Stimulated activated CD4-positive, alpha-beta T cell treated with anti-CD3 and anti-CD28 coated beads, Interleukin-1b, Interleukin-23, amount 100 ng/mL, for 4 hours (primary cell): ENCODE data around the gene FGD2.
"Not testable (repeated sequence)": the region's sequence is repeated elsewhere in the genome, so short reads cannot be mapped to it uniquely, and the experiment has no call there.

Experiments used
- DNase-seq, 2 donors: peaks; one replicate each; pipeline ENCODE4 v3.0.0-alpha.2; 2020; ENCODE audit warnings: low read depth in 2 of 2

FGD2 gene

DNA sequence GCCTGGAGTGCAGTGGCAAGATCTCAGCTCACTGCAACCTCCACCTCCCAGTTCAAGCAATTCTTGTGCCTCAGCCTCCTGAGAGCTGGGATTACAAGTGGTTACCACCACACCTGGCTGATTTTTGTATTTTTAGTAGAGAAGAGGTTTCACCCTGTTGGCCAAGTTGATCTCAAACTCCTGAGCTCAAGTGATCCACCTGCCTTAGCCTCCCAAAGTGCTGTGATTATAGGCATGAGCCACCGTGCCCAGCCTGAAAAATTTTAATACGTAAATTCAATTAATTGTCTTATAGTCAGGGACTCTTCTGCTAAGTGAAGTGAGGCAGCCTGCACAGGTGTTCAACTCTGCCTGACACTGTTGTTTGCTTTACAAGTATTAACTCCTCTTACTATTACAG, 15.1 kb upstream of the FGD2 start:
- DNase-seq = not testable (repeated sequence)

DNA sequence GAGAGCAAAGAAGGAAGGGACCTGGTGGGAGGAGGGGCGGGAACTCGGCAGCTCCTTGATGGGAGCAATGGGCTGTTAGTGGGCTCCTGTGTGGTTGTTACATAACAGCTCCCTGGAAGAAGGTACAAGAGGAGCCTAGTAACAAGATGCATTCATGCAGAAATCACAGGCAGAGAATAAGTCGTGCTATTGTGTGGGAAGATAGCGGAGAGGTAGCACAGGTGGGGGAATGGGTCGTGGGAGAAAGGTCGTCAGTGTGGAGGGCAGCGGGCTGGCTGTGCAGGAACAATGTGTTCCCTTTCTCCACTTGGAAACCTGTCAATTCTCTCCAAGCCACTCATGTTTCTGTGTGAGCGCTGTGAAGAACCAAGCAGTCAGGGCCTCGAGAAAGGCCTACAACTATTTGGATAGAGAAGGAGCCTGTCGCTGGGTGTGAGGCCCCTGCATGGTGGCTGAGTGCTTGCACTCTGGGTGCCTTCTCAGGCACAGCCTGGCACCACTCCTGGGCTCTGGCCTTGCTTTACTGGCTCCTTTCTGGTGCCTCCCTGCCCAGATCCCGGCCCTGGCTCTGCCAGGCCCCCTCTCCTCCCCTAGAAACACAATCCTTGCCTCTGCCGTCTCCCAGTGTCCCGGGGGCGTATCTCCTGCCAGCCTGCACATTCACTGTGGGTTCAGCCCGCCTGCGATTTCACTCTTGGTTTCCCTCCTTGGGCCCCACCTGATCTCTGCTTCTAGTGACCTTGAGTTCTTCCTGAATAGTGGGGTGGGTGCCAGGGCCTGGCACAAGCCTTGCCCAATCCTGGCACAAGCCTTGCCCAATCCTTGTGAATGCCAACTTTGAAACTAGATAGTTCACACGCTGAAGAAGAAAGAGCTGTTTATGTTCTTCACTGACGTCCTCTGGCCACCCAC, 7.4 kb upstream of the FGD2 start:
- DNase-seq = no peak

DNA sequence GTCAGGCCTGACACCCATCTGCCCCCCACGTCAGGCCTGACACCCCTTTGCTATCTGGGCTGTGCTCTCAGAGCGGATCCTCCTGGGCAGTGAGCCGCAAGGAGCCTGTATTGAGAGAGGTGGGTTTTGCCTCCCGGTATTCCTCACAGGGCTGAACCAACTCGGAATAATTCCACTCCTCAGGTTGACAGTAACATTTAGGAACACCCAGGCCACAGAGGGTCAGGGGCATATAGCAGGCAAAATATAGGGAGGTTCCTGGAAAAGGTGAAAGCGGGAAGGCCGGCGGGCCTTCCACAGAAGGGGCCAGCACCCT, 6.8 kb upstream of the FGD2 start:
- DNase-seq = no peak

DNA sequence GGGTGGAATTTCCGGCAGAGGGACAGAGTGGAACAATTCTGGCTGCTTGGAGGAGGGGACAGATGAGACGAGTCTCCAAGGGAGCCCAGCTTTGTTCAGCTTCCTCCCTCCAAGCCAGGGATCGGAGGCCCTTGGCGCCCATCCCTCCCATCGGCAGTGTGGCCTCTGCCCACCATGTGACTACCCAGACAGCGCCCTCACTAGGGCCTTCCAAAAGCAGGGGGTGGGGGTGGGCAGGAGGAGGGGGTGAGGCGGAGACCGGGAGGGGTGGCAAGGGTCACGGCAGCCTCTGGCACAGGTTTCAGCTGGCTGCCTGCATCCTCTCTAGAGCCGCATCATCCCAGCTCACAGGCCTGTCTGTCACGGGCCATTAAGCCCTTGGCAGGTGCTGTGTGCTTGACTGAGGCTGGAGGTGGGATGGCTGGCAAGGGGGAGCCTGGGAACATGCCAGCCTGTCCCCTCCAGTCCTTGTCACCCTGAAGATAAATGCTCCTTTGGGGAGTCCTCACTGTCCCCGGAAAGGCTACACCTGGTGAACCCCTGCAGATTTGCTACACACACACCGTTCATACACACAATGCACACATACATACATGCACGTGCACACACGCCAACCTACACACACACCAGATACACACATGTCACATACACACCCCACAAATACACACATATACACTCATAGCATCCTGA, 6.2 kb upstream of the FGD2 start:
- no peak for DNase-seq

DNA sequence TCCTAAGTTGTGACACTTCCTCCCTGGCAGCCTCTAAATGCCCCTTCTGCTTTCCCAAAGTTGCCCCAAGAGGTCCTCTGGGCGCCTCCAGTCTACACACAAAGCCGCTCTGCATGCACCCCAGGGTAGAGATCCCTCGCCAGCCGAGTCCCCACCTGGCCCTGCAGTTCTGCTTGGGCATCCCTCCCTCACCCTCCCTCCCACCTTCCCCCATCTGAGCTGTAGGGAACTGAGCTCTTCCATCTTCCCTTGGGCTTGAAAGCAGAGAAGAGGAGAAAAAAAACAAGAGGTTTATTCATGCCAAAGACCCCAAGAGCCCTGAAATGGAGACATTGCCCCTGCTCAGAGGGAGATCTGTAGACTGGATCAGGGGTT, 5.7 kb upstream of the FGD2 start:
- DNase-seq = no peak

DNA sequence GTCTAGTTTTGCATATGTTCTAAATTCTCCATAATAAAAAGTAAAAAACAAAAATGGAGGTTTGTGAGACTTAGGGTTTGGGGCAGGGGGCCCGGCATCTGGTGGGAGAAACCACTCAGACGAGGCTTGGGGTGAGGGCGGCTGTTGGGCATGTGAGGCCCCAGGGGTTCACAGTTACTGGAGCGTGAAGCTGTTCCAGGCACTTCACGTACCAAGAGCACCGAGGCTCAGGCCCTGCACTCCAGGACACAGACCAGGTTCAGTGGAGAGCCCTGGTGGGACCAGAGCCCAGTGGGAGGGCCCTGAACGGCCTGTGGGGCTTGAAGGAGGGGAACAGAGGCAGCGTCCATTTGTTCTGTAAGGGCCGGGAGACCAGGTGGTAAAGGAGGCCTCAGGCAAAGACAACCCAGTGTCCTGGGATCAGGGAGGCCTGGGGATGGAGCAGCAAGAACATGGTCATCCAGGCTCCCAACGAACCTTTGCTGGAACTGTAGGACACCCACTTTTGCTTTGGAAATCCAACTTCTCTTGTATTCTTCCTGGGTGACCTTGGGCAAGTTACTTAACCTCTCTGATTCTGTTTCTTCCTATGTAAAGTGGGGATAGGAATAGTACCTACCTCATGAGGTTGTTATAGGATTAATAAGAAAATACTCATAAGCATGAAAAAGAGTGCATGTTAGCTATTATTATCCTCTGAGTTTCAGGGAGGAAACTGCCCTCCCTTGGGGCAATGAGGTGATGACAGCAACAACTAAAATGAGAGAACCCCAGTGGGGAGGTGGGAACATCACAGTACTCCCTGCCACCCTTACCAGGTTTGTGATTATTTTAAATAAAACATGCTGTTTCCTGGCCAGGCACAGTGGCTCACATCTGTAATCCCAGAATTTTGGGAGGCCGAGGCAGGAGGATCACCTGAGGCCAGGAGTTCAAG, 1.1 kb upstream of the FGD2 start:
- DNase-seq = no peak

DNA sequence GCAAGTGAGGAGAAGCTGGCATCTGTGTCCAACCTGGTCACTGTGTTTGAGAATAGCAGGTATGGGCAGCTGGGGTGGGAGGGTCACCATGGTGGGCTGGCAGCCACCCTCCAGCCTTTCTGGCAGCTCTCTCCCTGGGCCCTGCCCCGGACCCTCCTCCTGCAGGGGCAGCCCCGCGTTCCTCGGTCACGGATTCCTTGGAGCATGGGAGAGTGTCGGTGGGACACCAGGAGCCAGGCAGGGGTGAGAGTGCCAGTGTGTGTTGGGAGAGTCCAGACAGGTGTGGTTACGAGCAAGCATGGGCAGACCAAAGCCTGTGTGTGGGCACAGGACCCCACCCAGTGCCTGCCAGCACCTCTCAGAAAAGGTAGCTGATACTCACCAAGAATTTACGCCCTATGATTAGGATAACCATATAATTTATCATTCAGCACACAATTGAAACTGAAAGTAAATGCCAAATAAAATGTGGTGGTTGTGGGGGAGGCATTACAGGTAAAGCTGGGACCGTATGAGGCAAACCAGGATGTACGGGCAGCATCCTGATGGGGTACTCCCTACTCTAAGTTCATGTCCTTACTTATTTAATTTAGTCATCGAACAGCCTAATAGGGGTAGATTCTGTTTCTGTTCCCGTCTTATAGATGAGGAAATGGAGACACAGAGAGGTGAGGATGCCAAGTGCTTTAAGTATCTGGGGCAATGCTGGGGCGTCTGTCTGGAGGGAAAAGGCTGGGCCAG, 542 bp downstream of the FGD2 start:
- DNase-seq = no peak

DNA sequence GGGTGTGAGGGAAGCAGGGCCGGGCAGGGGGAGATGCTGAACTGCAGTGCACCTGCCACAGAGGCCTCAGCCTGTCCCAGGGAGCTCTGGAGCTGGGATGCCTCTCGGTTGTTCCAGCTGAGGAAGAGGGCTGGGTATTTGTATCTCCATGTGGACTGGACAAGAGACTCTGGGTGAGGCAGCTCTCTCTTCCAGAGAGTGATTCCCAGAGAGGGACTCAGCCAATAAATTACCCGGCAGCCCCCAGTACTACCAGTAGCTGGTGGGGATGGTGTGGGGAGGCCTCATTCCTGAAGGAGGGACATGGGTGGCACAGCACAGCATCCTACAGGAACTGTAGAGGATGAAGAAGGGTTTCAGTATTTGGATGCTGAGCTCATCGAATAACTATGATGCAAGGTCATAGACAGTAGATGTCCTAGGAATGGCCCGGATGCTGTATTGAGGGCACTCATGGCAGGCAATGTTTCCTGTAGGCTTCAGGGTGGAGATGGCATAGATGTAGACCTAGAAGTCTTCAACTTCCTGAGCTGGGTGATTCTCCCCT, 1.4 kb downstream of the FGD2 start:
- no peak for DNase-seq

DNA sequence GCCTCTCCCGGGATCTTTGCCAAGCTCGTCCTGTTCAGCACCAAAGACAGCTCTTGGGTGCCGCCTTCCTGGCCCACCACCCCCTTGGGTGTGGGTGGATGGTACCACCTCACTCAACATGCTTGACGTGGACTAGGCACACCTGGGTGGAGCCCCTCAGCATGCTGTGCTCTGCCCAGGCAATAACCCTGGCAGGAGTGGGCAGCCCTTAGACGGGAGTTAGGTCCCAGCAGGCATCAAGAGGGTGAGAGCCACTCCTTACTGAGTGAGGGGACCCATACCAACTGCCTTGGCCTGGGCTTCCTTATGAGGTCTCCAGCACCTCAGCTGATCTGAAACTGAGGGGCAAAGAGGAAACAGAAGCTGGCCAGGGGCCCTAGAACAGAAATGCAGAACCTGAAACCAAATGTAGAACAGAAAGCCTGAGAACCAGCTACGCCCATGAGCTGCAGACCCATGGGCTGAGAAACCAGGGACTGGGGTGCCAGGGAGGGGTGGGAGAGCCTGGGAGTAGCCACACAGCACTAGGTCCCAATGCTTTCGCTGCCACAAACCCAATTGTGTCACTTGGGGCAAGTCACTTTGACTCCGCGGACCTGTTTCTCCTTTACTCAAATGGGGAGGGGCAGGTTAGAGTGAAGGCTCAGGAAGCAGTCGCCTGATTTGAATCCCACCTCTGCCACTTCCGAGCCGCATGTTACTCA, 2.0 kb downstream of the FGD2 start:
- no peak for DNase-seq

DNA sequence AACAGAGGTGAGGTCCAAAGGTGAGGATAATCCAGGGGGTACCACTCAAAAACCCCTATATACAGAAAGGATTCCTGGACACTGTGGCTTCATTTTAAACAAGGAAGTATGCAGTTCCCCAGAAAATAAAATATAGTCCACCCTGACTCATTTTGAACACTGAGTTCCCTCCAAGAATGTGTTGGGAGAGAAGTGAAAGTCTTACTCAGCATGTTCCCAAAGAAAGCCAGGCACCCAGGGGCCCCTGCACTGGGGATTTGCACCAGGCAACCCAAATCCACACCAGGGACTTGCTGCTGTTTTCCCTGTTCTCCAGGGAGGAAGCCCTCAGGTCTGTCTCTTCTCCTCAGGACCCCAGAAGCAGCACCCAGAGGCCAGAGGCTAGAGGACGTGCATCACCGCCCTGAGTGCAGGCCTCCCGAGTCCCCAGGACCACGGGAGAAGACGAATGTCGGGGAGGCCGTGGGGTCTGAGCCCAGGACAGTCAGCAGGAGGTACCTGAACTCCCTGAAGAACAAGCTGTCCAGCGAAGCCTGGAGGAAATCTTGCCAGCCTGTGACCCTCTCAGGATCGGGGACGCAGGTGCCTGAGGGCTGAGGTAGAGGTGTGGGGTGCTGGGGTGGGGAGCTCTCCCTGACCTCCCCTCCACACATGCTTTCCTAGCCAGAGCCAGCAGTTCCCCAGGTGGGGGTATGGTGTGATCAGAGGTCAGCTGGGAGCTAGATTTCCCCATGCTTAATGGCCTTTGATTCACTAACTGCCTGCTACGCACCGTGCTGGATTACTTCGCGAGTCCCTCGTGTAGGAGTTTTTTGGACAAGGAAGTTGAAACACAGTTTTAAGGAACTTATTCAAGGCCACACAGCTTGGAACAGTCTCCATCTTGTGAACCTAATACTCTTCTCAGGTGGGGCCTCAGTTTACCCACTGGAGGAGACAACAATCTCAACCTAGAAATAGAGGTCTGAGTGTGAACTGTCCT, 3.3 kb downstream of the FGD2 start:
- DNase-seq = no peak

DNA sequence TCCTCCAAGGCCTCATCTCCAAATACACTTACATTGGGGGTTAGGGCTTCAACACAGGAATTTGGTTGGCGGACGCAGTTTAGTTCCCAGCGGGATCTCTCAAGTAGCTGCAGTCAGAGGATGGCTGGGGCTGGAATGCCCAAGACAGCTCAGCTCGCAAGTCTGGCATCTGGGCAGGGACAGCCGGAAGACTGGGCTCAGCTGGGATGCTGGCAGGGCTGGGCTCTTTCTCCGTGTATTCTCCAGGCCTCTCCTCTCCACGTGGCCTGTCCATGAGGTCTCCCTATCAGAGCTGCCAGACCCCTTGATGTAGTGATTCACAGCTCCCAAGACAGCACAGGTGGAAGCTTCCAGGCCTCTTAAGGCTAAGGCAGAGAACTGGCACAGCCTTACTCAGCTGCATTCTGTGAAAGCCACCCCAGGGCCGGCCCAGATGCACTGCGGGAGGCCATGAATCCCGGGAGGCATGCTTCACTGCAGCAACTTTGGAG, 5.0 kb downstream of the FGD2 start:
- DNase-seq = no peak

DNA sequence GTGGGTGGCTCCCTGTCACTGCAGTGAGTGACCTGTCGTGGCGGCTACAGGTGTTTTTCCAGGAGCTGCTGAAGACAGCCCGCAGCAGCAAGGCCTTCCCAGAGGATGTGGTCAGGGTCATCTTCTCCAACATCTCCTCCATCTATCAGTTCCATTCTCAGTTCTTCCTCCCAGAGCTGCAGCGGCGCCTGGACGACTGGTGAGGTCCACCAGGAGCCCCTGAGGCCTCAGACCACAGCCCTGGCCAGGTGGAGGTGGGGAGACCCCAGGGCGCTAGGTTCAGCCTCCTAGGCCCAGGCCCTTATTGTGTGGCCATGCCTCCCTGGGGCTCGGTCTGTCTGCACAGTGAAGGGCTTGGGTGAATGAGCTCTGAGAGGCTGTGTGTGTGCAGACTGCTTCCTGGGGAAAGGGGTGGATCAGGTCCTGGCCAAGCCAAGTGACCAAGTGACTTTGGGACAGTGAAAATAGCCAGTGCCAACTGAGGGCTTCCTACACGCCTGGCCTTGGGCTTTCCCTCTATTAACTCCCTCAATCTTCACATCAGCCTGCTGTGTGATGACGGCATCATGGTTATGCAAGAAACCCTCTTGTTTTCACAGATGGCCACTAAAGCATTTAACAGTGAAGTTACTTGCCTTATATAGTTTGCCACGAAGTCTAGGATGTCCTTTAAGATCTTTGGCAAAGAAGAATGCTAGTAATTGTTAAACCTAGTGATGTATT, 6.4 kb downstream of the FGD2 start:
- no peak for DNase-seq

DNA sequence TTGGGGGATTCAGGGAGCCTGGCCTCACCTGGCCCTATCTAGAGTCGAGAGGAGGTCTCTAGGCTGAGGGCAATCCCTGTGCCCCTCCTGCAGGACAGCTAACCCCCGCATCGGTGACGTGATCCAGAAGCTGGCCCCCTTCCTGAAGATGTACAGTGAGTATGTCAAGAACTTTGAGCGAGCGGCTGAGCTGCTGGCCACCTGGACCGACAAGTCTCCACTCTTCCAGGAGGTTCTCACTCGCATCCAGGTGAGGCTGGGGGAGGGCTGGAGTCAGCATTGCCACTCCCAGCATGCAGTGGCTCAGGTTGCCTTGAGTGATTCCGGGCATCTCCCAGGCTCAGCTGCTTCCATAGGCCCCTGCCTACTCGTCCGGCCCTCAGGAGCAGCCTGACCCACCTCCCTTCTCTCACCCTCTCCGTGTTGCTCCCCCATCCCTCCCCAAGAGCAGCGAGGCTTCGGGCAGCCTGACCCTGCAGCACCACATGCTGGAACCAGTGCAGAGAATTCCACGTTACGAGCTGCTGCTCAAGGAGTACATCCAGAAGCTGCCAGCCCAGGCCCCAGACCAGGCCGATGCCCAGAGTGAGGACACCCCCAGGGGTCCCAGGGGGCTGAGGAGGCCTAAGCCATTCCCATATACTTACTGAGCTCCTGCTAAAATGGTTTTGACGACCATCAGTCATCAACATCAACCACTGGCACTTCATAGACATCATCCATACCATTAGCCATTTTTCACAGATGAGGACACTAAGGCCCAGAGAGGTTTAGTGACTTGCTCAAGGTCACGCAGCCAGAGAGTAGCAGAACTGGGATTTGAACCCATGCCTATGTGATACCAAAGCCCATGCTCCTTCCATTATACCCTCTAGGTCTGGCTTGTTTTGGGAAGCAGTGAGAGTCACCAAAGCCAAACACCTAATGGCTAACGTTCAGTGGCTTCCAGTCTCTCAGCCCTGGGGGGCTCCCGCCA, 8.3 kb downstream of the FGD2 start:
- DNase-seq = no peak

DNA sequence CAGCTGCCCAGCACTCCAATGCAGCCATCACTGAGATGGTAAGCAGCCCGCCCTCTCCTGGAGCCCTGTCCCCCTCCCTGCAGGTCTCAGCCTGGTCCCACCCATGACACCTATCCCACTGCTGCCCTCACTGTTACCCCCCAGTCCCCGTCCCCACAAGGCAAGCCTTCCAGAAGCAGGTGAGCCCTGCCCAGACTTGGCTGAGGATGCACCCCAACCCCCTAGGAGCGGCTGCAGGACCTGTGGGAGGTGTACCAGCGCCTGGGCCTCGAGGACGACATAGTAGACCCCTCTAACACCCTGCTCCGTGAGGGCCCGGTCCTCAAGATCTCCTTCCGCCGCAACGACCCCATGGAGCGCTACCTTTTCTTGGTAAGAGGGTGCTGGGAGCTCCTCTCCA, 9.2 kb downstream of the FGD2 start:
- no peak for DNase-seq

DNA sequence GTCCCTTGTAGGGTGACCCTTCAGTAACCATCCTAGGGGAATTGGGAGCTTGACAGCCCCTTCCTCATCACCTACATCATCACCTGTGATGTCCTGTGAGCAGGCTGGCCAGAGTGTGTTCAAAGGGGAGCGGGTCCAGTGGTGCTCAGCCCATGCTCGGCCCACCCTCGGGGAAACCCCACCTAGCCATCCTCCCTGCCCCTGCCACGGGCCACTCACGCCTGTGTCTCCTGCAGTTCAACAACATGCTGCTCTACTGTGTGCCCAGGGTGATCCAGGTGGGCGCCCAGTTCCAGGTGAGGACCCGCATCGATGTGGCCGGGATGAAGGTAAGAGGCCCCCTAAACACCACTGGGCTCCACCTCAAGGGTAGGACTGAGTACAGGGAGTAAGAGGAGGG, 10.1 kb downstream of the FGD2 start:
- DNase-seq = no peak

DNA sequence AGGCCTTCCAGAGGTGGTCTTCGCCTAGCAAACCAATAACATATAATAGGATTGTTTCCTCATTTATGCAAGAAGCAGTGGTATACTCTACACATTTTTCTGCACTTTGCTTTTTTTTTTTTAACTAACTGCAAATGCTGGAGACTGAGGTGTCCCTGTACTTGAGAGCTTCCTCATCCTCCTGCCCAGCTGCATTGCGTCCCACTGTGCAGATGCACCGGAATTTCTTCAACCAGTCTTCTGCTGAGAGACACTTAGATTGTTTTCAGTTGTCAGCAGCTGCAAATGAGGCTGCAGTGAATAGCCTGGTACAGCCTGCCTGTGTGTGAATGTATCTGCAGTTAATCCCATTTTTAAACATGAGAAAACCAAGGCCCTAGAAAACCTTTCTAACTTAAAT, 11.5 kb downstream of the FGD2 start:
- no peak for DNase-seq

DNA sequence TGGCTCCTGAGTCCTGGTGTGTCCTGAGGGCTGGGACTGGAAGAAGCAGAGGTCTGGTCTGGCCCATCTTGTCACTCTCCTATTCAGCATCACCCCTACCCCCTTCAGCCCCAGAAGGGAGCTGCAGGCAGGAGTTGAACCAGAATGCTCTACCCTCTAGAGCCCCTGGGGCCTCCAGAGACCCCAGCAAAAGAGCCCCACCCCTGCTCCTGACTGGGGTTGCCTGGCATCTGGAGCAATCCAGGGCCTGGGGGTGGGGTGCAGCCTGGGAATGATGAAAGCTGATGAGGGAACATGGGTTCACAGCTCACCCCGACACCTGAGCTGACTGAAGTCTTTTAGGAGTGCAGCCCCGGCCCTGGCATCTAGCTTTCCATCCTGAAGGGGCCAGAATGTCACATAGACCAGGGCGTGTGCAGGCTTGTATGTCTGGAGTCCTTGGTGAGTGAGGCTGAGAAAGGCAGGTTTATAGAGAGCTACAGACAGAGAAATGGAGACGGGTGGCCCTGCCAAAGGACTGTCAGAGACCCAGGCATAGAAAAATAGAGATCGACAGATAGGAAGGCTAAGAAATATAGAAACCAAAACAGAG, 12.2 kb downstream of the FGD2 start:
- DNase-seq = no peak
